GM23248 (cell line): ENCODE measurements around the gene NPB. TPM values are rescaled to one million over a fixed set of nuclear protein-coding genes. Genes with fewer than 3 reads are reported as not detected.

Experiments used
- DNase-seq: peaks from one replicate; pipeline ENCODE4 v3.0.0-alpha.2; 2015
- H2AFZ ChIP-seq: fragments of 200-600 bp; sonication (generic); 2 replicates; pipeline ENCODE4 v1.6.1; 2016; ENCODE audit warnings: antibody characterized with exemption
- H3F3A ChIP-seq: fragments of 200-600 bp; sonication (generic); 2 replicates; pipeline ENCODE4 v1.6.1; 2016; ENCODE audit warnings: mild to moderate bottlenecking, antibody characterized with exemption, mixed run types; ENCODE audit not compliant: insufficient read depth
- H3K27ac ChIP-seq: fragments of 200-600 bp; sonication (generic); 2 replicates; pipeline ENCODE4 v1.5.1; 2016; ENCODE audit warnings: mild to moderate bottlenecking
- H3K27me3 ChIP-seq: fragments of 200-600 bp; sonication (generic); replicated peaks from 2 replicates; pipeline ENCODE4 v1.6.1; 2016; ENCODE audit warnings: mild to moderate bottlenecking; ENCODE audit not compliant: insufficient read depth
- H3K36me3 ChIP-seq: fragments of 200-600 bp; sonication (generic); 2 replicates; pipeline ENCODE4 v1.6.1; 2016; ENCODE audit warnings: low read depth, mild to moderate bottlenecking
- H3K4me1 ChIP-seq: fragments of 200-600 bp; sonication (generic); 2 replicates; pipeline ENCODE4 v1.6.1; 2016; ENCODE audit warnings: mild to moderate bottlenecking; ENCODE audit not compliant: insufficient read depth
- H3K4me2 ChIP-seq: fragments of 200-600 bp; sonication (generic); one replicate; pipeline ENCODE4 v1.6.1; 2016; ENCODE audit warnings: mild to moderate bottlenecking; ENCODE audit not compliant: unreplicated experiment
- H3K4me3 ChIP-seq: fragments of 200-600 bp; sonication (generic); 2 replicates; pipeline ENCODE4 v1.5.1; 2016; ENCODE audit warnings: mild to moderate bottlenecking
- H3K79me2 ChIP-seq: fragments of 200-600 bp; sonication (generic); 2 replicates; pipeline ENCODE4 v1.6.1; 2016; ENCODE audit warnings: mild to moderate bottlenecking; ENCODE audit not compliant: insufficient read depth
- H3K9ac ChIP-seq: fragments of 200-600 bp; sonication (generic); 2 replicates; pipeline ENCODE4 v1.6.1; 2016; ENCODE audit warnings: mild to moderate bottlenecking
- H3K9me2 ChIP-seq: fragments of 200-600 bp; sonication (generic); 2 replicates; pipeline ENCODE4 v1.6.1; 2016; ENCODE audit warnings: mixed run types, mild to moderate bottlenecking, moderate library complexity; ENCODE audit not compliant: insufficient read depth
- H3K9me3 ChIP-seq: fragments of 200-600 bp; sonication (generic); one replicate; pipeline ENCODE4 v1.6.1; 2017; ENCODE audit warnings: low read depth
- H4K20me1 ChIP-seq: fragments of 200-600 bp; sonication (generic); 2 replicates; pipeline ENCODE4 v1.6.0; 2016; ENCODE audit not compliant: insufficient read depth
- EZH2 ChIP-seq: fragments of 200-600 bp; sonication (generic); IDR thresholded peaks from 2 replicates; pipeline ENCODE4 v1.6.1; 2018; ENCODE audit warnings: antibody characterized with exemption, mild to moderate bottlenecking; ENCODE audit not compliant: insufficient read depth, poor library complexity, severe bottlenecking
- EZH2phosphoT487 ChIP-seq: fragments of 200-600 bp; sonication (generic); IDR thresholded peaks from 2 replicates; pipeline ENCODE4 v1.6.1; 2018; ENCODE audit warnings: antibody characterized with exemption, moderate library complexity, mild to moderate bottlenecking, low read depth; ENCODE audit not compliant: insufficient read depth
- WGBS, 2 experiments: methylation state at CpG; one replicate each; pipeline ENCODE4 v1.1.6; 2015 to 2017; ENCODE audit warnings: low lambda C conversion rate in 2 of 2, low coverage in 1 of 2; ENCODE audit errors: missing lambda C conversion rate in 2 of 2; 5-methylcytosine and 5-hydroxymethylcytosine counted together
- in situ Hi-C: fragments of 300-500 bp; cut with MboI; formaldehyde crosslinking; loops from 2 replicates; pipeline ENCODE4 v1.15.0; 2020
- polyA plus RNA-seq: library from polyadenylated mRNA; unstranded; fragments of >200 nt; fragmentation: Nextera tagmentation; extraction: Ambion mirVana; gene quantifications from 2 replicates; pipeline ENCODE4 v1.2.1, GENCODE V29; 2016
- total RNA-seq: library from RNA; depleted of rRNA; stranded (reverse); fragments of >200 nt; shearing (Covaris generic); gene quantifications from 2 replicates; pipeline ENCODE4 v1.2.3, GENCODE V29; 2014

NPB gene
- total and polyA plus RNA-seq, 2 experiments from 2014 or later = 1.1 to 2.4 TPM

DNA sequence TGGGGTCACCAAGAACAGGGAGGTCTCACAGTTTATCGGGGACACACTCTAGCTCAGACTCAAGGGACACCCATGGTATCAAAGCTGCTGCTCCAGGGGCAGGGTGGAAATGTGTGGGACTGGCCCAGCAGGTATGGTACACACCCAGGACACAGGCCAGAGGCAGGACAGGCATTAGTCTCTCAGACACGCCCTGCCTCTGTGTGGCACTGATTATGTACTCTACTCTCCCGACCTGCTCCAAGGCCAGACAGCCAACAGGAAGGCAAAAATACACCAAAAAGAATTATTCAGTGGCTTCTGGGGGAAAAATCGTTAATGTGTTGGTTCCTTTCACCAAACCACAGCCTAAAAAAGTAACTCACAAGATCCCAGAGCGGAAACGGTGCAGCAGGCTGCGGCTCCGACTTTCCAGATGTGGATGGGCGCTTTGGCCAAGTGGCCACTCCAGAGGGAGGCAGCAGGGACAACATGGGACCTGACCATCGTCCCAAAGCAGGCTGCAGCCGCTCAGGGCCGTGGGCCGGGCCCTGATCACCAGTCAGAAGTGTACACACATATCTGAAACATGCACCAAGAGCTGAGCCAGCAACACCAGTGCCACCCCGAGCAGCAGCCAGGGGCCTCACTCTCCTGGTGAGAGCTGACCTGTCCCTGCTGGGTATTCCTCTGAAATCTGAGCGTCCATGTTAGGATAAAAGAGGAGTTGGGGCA lies 17.0 kb downstream of the NPB start:
- H3K9ac ChIP-seq = no peak overlapping the region
- H2AFZ ChIP-seq = no peak overlapping the region
- H3K27ac ChIP-seq = no peak overlapping the region
- no peaks in the 10 kb centered on the region for H3K9me3 ChIP-seq
- H3K27me3 ChIP-seq = no peaks in the 10 kb centered on the region
- 78 to 79% methylated on average over 14 to 15 of the region's 15 CpGs for WGBS, 2 experiments
- in situ Hi-C loops = no loop called here
- H3K4me3 ChIP-seq = no peak overlapping the region
- peaks cover 76% of the 10 kb centered on the region for H3K79me2 ChIP-seq
- no peaks in the 10 kb centered on the region for H4K20me1 ChIP-seq
- no peaks in the 10 kb centered on the region; the same call in 1 of the 2 replicates for H3F3A ChIP-seq
- no peaks in the 10 kb centered on the region for H3K9me2 ChIP-seq
- no peak for TF ChIP-seq EZH2phosphoT487
- no peak for TF ChIP-seq EZH2
- H3K4me2 ChIP-seq = no peak overlapping the region
- DNase-seq = no peak
- peaks cover 14% of the 10 kb centered on the region; the same call in 1 of the 2 replicates for H3K4me1 ChIP-seq
- 0 out of 2 replicates have a peak, but pooled peaks cover 9% of the 10 kb centered on the region for H3K36me3 ChIP-seq

DNA sequence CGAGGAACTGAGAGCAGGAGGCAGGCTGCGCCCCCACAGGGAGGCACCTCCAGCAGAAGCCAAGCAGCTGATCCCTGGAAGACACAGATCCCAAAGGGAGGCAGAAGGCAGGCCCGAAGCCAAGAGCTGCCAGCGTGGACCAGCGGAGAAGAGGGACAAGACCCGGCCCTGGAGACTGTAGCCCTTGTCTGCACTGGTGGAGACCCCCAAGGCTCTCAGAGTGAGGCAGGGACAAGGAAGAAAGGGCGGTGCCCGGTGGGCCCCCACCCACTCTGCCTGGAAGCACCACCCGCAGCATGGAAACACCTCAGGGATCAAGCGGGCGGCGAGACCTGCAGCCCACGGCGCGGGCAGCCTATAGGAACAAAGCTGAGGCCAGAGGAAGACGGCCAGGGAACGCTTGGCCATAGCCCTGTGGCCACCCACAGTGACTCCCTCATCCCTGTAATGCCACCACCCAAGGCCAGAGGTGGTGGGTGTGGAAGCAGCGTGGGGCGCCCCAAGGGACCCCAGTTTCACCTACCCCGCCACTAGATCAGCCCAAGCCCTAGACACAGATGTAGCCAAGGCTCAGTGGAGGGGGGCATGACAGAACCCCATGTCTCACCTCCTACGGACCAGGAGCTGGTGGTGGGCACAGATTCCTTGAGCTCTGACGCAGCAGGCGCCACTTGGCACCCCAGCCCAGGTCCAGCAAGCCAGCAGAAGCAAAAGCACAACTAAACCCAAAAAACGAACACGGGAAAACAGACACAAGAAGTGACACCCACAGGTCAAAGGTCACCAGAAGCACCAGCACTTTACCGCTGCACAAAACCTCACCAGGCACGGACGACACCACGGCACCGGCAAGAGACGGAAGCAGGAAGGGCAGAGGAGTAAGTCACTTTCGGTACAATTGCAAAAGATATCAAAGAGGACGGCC lies 18.8 kb downstream of the NPB start:
- DNase-seq = no peak
- Histone ChIP-seq H4K20me1 (no peaks in the 10 kb centered on the region), H3K4me2 (no peak overlapping the region), H2AFZ (no peak overlapping the region), H3K4me3 (no peak overlapping the region), H3K9me2 (no peaks in the 10 kb centered on the region), H3K27ac (no peak overlapping the region), H3K79me2 (peaks cover 92% of the 10 kb centered on the region), H3K36me3 (0 out of 2 replicates have a peak, but pooled peaks cover 9% of the 10 kb centered on the region), H3K4me1 (peaks cover 20% of the 10 kb centered on the region; the same call in 1 of the 2 replicates), H3K9ac (no peak overlapping the region), H3K9me3 (no peaks in the 10 kb centered on the region), H3K27me3 (no peaks in the 10 kb centered on the region), H3F3A (peaks cover 3% of the 10 kb centered on the region; the same call in 1 of the 2 replicates)
- WGBS, 2 experiments = 82% methylated on average over 33 of the region's 33 CpGs
- TF ChIP-seq EZH2phosphoT487 = no peak
- no peak for TF ChIP-seq EZH2
- in situ Hi-C loops = no loop called here

- Histone ChIP-seq H2AFZ (no peak overlapping the region), H3K27ac (no peak overlapping the region), H3K4me1 (peaks cover 21% of the 10 kb centered on the region; the same call in 1 of the 2 replicates), H4K20me1 (no peaks in the 10 kb centered on the region), H3K36me3 (0 out of 2 replicates have a peak, but pooled peaks cover 9% of the 10 kb centered on the region), H3F3A (0 out of 2 replicates have a peak, but pooled peaks cover 8% of the 10 kb centered on the region), H3K79me2 (peaks cover 92% of the 10 kb centered on the region), H3K9me2 (no peaks in the 10 kb centered on the region), H3K4me3 (no peak overlapping the region), H3K4me2 (no peak overlapping the region), H3K9me3 (no peaks in the 10 kb centered on the region), H3K9ac (no peak overlapping the region), H3K27me3 (no peaks in the 10 kb centered on the region)
- no peak for TF ChIP-seq EZH2
- TF ChIP-seq EZH2phosphoT487 = no peak
- WGBS, 2 experiments = 96 to 100% methylated on average over 3 of the region's 3 CpGs
- in situ Hi-C loops = no loop called here
- no peak for DNase-seq
Measured at GRCh38 chr17:81921537-81921862, 19.5 kb downstream of the NPB start.

DNA sequence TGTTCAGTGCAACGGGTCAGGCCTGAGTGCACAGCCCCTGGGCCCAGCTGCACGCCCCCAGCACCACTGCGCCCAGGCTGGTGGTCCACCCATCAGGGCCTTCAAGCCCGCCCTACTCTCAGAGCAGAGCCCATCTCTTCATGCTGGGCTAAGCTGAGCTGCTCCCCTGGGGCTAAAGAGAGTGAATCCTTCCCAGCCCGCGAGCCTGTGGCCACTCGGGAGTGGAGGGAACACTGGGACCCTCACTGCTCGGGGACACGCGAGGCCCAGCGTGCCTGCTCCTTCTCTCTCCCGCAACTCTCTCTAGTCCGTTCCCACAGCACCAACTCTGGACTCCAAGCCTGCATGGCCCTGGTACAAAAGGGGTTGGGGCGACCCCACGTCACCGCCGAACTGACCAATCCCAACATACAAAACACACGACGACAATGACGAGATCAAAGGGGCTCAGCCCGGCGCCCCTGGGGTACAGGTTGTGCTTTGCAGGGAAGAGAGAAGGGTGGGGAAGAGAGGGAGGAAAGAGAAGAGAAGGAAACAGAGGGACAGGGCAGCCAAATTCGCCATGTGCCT lies 20.0 kb downstream of the NPB start:
- peaks cover 18% of the 10 kb centered on the region; the same call in 1 of the 2 replicates for H3K4me1 ChIP-seq
- DNase-seq = no peak
- H3K79me2 ChIP-seq = peaks cover 92% of the 10 kb centered on the region
- no peaks in the 10 kb centered on the region for H4K20me1 ChIP-seq
- no peak overlapping the region for H3K4me3 ChIP-seq
- 90% methylated on average over 23 of the region's 23 CpGs for WGBS, 2 experiments
- no peak overlapping the region for H2AFZ ChIP-seq
- TF ChIP-seq EZH2phosphoT487 (no peak), EZH2 (no peak)
- 0 out of 2 replicates have a peak, but pooled peaks cover 9% of the 10 kb centered on the region for H3K36me3 ChIP-seq
- no peak overlapping the region for H3K27ac ChIP-seq
- H3K9ac ChIP-seq = no peak overlapping the region
- H3F3A ChIP-seq = 0 out of 2 replicates have a peak, but pooled peaks cover 8% of the 10 kb centered on the region
- H3K27me3 ChIP-seq = no peaks in the 10 kb centered on the region
- no peaks in the 10 kb centered on the region for H3K9me3 ChIP-seq
- H3K9me2 ChIP-seq = no peaks in the 10 kb centered on the region
- in situ Hi-C loops = no loop called here
- H3K4me2 ChIP-seq = no peak overlapping the region
